ENCODE measurements around the gene GZMM. TPM values are rescaled to one million over a fixed set of nuclear protein-coding genes. Genes with fewer than 3 reads are reported as not detected.
A peak's percentile ranks its signal among the peaks of the same experiment; 100 is the strongest.

GZMM gene
- total RNA-seq, 1 experiment from 2014 or later: not detected

DNA sequence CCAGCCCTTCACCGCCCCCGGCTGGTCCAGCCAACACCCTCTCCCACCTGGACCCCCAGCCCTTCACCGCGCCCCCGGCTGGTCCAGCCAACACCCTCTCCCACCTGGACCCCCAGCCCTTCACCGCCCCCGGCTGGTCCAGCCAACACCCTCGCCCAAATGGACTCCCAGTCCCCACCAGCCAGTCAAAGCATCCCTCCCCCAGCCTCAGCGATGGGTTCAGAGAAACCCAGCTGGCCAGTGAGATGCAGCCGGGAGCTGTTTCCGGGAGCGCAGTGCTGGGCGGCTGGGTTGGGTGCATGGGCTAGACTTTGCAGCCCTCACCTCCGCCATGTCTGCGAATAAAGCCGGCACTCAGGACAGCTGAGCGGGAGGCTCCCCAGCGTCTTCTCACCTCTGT, 18.8 kb upstream of the GZMM start:
- Histone ChIP-seq H4K20me1 (ENCODE audit: low read length) (no peaks in the 10 kb centered on the region), H3F3A (ENCODE audit: low read length, unreplicated experiment) (no peaks in the 10 kb centered on the region), H3K9me2 (replicated peaks; ENCODE audit: low read length) (no peaks in the 10 kb centered on the region), H3K4me1 (ENCODE audit: insufficient read depth, low read length) (no peaks in the 10 kb centered on the region), H3K27ac (ENCODE audit: low read length) (no peak overlapping the region), H3K79me2 (ENCODE audit: low read length) (no peaks in the 10 kb centered on the region), H3K9ac (ENCODE audit: low read length) (no peak overlapping the region), H3K4me3 (ENCODE audit: low read length) (no peak overlapping the region), H3K9me3 (ENCODE audit: low read length) (no peaks in the 10 kb centered on the region), H3K4me2 (ENCODE audit: low read length) (0 out of 2 replicates have a peak overlapping the region, but pooled peaks have one; percentile 2), H3K27me3 (ENCODE audit: low read length) (no peaks in the 10 kb centered on the region), H2AFZ (ENCODE audit: low read length) (no peak overlapping the region), H3K36me3 (ENCODE audit: low read depth, low read length) (no peaks in the 10 kb centered on the region)
- DNase-seq (no peak), ATAC-seq (peak; percentile 52; the same call in 1 of the 2 replicates)
- POLR2A ChIA-PET (ENCODE audit: unreplicated experiment): no interaction called here
- no TSS peak for BruUV-seq (replicated peaks)
- CTCF ChIA-PET: no interaction called here
- TF ChIP-seq EZH2 (IDR thresholded peaks at IDR 0.05; ENCODE audit: low read length, unreplicated experiment): no peak
- no peak for TF ChIP-seq EZH2phosphoT487 (IDR thresholded peaks at IDR 0.05; ENCODE audit: borderline replicate concordance, low read length)
- TF ChIP-seq, protein P1, sequence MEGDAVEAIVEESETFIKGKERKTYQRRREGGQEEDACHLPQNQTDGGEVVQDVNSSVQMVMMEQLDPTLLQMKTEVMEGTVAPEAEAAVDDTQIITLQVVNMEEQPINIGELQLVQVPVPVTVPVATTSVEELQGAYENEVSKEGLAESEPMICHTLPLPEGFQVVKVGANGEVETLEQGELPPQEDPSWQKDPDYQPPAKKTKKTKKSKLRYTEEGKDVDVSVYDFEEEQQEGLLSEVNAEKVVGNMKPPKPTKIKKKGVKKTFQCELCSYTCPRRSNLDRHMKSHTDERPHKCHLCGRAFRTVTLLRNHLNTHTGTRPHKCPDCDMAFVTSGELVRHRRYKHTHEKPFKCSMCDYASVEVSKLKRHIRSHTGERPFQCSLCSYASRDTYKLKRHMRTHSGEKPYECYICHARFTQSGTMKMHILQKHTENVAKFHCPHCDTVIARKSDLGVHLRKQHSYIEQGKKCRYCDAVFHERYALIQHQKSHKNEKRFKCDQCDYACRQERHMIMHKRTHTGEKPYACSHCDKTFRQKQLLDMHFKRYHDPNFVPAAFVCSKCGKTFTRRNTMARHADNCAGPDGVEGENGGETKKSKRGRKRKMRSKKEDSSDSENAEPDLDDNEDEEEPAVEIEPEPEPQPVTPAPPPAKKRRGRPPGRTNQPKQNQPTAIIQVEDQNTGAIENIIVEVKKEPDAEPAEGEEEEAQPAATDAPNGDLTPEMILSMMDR (conservative IDR thresholded peaks at IDR 0.05; ENCODE audit: low read depth, low read length): no peak
- intact Hi-C loops (cut with micrococcal nuclease): no loop called here

DNA sequence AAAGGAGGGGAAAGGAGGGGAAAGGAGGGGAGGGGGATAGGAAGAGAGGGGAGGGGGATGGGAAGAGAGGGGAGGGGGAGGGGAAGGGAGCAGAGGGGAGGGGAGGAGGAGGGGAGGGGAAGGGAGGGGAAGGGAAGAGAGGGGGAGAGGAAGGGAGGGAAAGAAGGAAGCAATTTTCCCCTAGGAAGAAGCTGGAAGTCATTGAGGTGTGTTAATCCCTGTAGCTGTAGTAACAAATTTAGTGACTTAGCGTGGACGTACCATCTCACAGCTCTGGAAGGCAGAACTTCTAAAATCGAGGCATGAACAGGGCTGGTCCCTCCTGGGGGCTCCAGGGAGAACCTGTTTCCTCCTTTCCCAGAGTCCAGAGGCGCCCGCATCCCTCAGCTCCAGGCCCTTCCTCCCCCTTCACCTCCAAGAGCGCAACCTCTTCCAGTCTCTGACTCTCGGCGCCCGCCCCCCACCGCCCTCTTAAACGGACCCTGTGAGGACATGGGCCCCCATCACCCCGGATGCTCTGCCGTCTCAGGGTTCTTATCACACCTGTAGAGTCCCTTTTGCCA, 17.9 kb upstream of the GZMM start:
- Histone ChIP-seq H4K20me1 (ENCODE audit: low read length) (no peaks in the 10 kb centered on the region), H3K4me2 (ENCODE audit: low read length) (no peak overlapping the region), H3K27ac (ENCODE audit: low read length) (no peak overlapping the region), H3K4me3 (ENCODE audit: low read length) (no peak overlapping the region), H3K9me3 (ENCODE audit: low read length) (no peaks in the 10 kb centered on the region), H3K9ac (ENCODE audit: low read length) (no peak overlapping the region), H2AFZ (ENCODE audit: low read length) (no peak overlapping the region), H3K36me3 (ENCODE audit: low read depth, low read length) (no peaks in the 10 kb centered on the region), H3K4me1 (ENCODE audit: insufficient read depth, low read length) (no peaks in the 10 kb centered on the region), H3K9me2 (replicated peaks; ENCODE audit: low read length) (no peaks in the 10 kb centered on the region), H3F3A (ENCODE audit: low read length, unreplicated experiment) (no peaks in the 10 kb centered on the region), H3K27me3 (ENCODE audit: low read length) (no peaks in the 10 kb centered on the region), H3K79me2 (ENCODE audit: low read length) (no peaks in the 10 kb centered on the region)
- ATAC-seq: no peak
- TF ChIP-seq EZH2 (IDR thresholded peaks at IDR 0.05; ENCODE audit: low read length, unreplicated experiment) (no peak), EZH2phosphoT487 (IDR thresholded peaks at IDR 0.05; ENCODE audit: borderline replicate concordance, low read length) (no peak)
- TF ChIP-seq, protein P1 (conservative IDR thresholded peaks at IDR 0.05; ENCODE audit: low read depth, low read length): no peak
- no TSS peak for BruUV-seq (replicated peaks)
- DNase-seq: no peak
- ChIA-PET POLR2A (ENCODE audit: unreplicated experiment) (no interaction called here), CTCF (no interaction called here)
- intact Hi-C loops (cut with micrococcal nuclease): no loop called here

DNA sequence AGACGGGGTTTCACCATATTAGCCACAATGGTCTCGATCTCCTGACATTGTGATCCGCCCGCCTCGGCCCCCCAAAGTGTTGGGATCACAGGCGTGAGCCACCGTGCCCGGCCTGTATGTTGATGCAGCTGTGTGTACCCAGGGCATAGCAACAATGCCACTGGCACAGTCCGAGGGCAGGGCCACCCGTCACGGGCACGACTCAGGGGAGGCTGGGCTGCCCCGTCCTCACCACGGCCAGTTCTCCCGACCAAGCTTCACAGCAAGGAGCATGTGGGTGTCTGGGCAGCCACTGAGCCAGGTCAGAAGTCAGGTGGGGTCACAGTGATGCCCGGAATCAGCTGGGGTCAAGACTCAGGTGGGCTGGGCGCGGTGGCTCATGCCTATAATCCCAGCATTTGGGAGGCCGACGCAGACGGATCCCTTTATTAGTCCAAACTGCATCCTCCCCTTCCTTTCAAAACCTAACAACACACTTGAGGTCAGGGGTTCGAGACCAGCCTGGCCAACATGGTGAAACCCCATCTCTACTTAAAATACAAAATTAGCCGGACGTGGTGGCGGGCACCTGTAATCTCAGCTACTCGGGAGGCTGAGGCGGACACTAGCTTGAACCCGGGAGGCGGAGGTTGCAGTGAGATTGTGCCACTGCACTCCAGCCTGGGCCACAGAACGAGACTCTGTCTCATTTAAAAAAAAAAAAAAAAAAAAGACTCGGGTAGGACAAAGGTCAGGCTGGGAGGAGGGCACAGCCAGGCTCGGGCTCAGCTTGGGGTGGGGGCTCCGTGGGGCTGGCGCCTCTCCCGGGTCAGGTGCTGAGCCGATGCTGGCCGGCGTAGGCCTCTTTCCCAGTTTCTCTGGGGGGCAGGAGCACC, 13.5 kb upstream of the GZMM start:
- ChIA-PET CTCF (no interaction called here), POLR2A (ENCODE audit: unreplicated experiment) (no interaction called here)
- Histone ChIP-seq H3K4me3 (ENCODE audit: low read length) (peak overlapping the region; percentile 77), H3K36me3 (ENCODE audit: low read depth, low read length) (no peaks in the 10 kb centered on the region), H3K9me2 (replicated peaks; ENCODE audit: low read length) (no peaks in the 10 kb centered on the region), H3K27ac (ENCODE audit: low read length) (0 out of 2 replicates have a peak overlapping the region, but pooled peaks have one; percentile 32), H3K27me3 (ENCODE audit: low read length) (no peaks in the 10 kb centered on the region), H3K4me2 (ENCODE audit: low read length) (peak overlapping the region; percentile 86), H2AFZ (ENCODE audit: low read length) (peak overlapping the region; percentile 89), H3K9ac (ENCODE audit: low read length) (peak overlapping the region; percentile 81), H3K4me1 (ENCODE audit: insufficient read depth, low read length) (peaks cover 19% of the 10 kb centered on the region), H3K79me2 (ENCODE audit: low read length) (peaks cover 33% of the 10 kb centered on the region), H3K9me3 (ENCODE audit: low read length) (no peaks in the 10 kb centered on the region), H3F3A (ENCODE audit: low read length, unreplicated experiment) (no peaks in the 10 kb centered on the region), H4K20me1 (ENCODE audit: low read length) (peaks cover 17% of the 10 kb centered on the region)
- TSS peak; percentile 88 for BruUV-seq (replicated peaks)
- DNase-seq: no peak
- intact Hi-C loops (cut with micrococcal nuclease): no loop called here
- TF ChIP-seq EZH2 (IDR thresholded peaks at IDR 0.05; ENCODE audit: low read length, unreplicated experiment) (no peak), EZH2phosphoT487 (IDR thresholded peaks at IDR 0.05; ENCODE audit: borderline replicate concordance, low read length) (no peak)
- TF ChIP-seq, protein P1 (conservative IDR thresholded peaks at IDR 0.05; ENCODE audit: low read depth, low read length): no peak
- no peak for ATAC-seq

All from PC-3 (cell line).